GM10248 (cell line): ENCODE measurements around the gene MYLK4.

Experiments
- CTCF ChIA-PET: fragments of 300-600 bp; sonication (Branson Sonifier 250); formaldehyde crosslinking; extraction: SDS; loops from one replicate; lab custom pipeline; 2021; ENCODE audit warnings: antibody characterized with exemption; lab: Yijun Ruan, JAX
- POLR2A ChIA-PET: fragments of 350-650 bp; sonication (Branson Sonifier 250); formaldehyde crosslinking; extraction: SDS; loops from one replicate; lab custom pipeline; 2020; ENCODE audit warnings: antibody characterized with exemption; lab: Yijun Ruan, JAX
- DNase-seq: peaks from one replicate; pipeline ENCODE4 v3.0.0; 2012; ENCODE audit errors: extremely low spot score
- TF ChIP-seq, protein P1 (sequence below): IDR thresholded peaks from 2 replicates; pipeline ENCODE4 v1.5.1; 2012; ENCODE audit warnings: mild to moderate bottlenecking, low read depth; ENCODE audit errors: extremely low read depth, missing control alignments, control extremely low read depth

The MYLK4 gene

DNA sequence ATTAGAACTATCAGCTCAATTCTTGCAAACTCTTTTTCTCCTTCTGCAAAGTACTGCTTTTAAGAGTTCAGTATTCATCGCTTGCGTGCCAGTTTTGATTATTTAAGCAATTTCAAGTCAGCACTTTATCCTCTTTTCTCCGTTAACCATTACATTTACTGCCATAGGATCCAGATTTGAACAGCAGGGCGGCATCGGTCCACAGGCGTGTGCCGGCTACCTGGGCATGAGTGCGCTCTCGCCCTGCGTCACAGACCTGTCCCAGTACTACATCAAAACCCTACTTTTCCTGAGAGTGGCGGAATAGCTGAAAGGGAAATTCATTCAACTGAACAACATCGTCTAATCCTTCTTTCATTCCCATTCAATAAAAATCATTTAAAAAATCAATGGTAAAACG, 53.4 kb downstream of the MYLK4 start:
- no peak for DNase-seq
- POLR2A ChIA-PET = no interaction called here
- CTCF ChIA-PET = interaction anchor here (0.7 kb wide), 1 partner anchor 62 kb away, joined by 3 read pairs; no protein-coding TSS in a partner anchor
- TF ChIP-seq, protein P1, sequence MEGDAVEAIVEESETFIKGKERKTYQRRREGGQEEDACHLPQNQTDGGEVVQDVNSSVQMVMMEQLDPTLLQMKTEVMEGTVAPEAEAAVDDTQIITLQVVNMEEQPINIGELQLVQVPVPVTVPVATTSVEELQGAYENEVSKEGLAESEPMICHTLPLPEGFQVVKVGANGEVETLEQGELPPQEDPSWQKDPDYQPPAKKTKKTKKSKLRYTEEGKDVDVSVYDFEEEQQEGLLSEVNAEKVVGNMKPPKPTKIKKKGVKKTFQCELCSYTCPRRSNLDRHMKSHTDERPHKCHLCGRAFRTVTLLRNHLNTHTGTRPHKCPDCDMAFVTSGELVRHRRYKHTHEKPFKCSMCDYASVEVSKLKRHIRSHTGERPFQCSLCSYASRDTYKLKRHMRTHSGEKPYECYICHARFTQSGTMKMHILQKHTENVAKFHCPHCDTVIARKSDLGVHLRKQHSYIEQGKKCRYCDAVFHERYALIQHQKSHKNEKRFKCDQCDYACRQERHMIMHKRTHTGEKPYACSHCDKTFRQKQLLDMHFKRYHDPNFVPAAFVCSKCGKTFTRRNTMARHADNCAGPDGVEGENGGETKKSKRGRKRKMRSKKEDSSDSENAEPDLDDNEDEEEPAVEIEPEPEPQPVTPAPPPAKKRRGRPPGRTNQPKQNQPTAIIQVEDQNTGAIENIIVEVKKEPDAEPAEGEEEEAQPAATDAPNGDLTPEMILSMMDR = no peak

DNA sequence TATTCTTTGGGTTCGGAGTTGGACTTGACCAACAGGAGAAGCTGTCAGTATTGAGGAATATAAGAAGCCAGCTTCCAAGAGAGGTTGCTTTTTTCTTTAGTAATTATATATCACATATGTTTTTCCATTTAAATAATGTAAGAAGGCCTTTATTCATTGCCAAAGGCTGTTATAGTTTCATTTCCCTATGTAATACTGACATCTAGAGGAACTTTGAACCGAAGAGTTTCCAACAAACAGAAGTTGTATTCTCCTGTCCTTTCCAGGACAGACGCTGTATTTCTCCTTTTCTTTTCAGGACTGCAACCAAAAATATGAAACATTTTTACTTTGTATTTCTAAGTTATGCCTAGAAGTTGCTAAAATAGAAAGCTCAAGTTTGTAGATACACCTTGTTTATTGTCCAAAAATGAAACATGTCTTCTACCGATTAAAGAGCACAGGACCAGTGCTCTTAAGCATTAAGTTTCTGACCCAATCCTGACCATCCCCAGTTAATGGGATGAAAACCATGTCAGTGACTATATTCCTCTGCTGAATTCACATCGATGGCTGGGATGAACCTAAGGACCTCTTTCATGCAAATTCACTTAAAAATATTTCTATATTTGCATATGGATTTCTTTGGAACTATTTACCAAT, 55.1 kb downstream of the MYLK4 start:
- DNase-seq = peak; percentile 36
- POLR2A ChIA-PET = no interaction called here
- TF ChIP-seq, protein P1 = peak; percentile 37
- CTCF ChIA-PET = interaction anchor here (0.6 to 2.1 kb wide), 12 partner anchors 9 to 1101 kb away, joined by 3 to 10 read pairs (median 3); no protein-coding TSS in a partner anchor

DNA sequence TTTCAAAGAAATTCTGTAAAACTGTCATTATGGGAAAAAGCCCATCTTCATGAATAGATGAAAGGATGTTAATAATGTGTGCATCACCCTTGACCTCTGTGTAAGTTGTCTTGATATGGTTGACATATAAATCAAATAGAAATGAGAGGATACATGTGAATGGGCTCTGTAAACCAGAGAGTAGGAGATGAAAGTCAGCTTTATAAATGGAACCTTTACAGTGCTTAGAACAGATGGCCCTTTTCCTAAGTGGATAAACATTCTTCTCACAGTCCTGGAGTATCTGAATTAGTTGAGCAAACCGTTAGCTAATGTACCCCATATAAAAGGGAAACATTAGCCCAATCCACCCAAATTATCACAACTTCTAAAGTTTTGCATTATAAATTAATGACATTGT, 57.5 kb downstream of the MYLK4 start:
- TF ChIP-seq, protein P1 = no peak
- POLR2A ChIA-PET = no interaction called here
- no peak for DNase-seq
- CTCF ChIA-PET = interaction anchor here (1.0 to 1.5 kb wide), 5 partner anchors 8 to 63 kb away, joined by 3 to 4 read pairs (median 3); no protein-coding TSS in a partner anchor

DNA sequence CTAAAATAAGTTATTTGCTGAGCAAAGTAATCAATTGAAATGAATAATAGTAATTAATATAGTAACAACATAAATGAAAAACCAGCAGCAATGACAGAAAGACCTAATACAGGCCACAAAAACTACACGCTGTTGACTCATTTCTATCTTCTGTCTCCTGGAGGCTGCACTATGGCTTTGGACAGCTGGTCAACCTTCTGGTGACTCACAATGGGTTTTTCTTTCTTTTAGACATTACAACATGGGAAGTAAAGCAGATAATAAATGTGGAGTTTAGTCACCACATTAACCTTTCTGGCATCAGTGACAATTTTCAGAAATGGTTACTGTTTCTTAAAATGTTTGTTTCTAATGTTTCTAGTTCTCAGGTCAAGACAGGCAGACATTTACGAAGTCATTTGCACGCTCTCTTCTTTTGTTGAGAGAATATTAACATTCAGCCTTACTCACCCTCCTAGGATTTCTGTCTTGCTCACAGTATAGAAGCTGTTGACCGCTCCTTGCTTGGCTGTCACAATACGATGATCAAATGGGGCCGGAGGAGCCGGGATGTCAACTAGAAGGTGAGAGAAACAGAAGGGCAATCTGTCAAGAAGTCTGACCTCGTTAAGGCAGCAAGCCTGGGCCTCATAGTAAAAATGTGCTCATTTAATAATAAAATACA, 62.2 kb downstream of the MYLK4 start:
- DNase-seq = peak; percentile 32
- ChIA-PET POLR2A (no interaction called here), CTCF (no interaction called here)
- TF ChIP-seq, protein P1 = no peak

DNA sequence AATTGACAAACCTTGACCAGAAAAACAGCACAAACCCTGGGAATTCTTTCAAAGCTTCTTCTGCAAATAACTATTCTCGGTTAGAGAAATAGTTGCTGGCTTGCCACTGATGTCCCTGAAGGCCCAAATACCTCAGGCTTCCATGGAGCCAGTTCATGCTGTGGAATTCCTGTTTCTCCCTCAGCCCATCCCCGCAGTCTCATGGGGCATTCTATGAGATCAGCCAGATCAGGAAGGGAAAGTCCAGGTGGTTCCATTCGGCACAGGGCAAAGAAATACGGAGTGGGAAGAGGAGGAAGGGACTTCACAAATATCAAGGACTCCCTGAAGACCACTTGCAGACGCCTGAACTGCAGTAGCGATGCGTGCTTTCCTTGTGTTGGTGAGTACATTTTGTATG, 63.3 kb downstream of the MYLK4 start:
- CTCF ChIA-PET = no interaction called here
- no peak for DNase-seq
- TF ChIP-seq, protein P1 = no peak
- POLR2A ChIA-PET = no interaction called here

DNA sequence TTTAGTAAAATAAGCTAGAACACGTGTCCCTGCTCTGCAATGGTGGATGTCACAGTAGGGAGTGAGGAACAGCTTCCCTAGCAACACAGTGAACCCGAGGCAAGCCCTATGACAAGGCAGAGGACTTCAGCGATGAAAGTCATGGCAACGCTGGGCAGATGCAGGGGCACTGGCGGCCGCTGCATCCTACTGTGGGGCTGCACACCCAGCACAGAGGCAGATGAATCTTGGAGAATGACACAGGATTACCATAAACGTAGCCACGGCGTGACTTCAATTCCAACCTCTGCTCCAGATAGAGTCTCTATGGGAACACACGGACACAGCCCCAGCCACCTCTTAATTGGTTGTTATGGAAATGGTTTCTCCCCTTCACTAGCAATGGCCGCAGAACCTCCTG, 64.2 kb downstream of the MYLK4 start:
- TF ChIP-seq, protein P1 = no peak
- ChIA-PET POLR2A (no interaction called here), CTCF (interaction anchor here (1.1 to 1.2 kb wide), 2 partner anchors 9 to 12 kb away, joined by 3 to 4 read pairs; no protein-coding TSS in a partner anchor)
- DNase-seq = no peak
